ENCODE data around the gene DUSP8.

The DUSP8 gene

DNA sequence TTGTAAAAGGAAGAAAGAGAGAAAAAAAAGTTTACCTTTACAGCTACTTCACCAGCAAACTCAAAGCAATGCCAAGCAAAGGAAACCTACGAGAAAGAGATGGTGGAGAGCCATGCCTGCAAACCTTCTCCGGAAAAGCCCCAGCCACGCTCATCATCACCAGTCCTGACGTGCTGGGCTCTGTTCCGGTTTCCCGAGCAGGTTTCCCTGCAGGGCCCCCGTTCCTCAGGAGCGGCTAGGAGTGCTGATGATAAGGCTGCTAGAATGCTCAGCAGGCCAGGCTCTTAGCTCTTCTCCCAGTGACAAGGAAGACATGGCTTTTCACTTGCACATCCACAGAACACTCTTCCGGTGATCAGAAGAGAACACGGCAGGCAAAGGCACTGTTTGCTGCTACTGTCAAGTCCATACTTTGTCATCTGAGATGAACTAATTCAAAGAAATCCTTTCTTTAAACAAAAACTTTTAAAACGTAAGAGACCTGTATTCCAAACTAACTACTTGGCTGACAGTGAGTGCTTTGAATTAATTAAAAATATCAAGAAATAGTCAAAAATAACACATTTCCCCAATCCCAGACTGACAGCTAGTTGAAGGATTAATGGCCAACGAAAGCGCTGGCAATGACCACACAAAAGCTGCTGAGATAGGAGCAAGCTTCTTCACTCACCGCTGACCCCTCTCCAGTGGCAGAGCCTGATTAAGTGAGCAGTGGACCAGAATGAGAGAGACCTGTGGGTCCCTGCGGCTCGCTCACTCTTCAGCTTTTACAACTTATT lies 35.8 kb downstream of the DUSP8 start:
- DNase-seq (ENCODE audit: extremely low read depth in 1 of 2, low read depth in 1 of 2), result no peak

DNA sequence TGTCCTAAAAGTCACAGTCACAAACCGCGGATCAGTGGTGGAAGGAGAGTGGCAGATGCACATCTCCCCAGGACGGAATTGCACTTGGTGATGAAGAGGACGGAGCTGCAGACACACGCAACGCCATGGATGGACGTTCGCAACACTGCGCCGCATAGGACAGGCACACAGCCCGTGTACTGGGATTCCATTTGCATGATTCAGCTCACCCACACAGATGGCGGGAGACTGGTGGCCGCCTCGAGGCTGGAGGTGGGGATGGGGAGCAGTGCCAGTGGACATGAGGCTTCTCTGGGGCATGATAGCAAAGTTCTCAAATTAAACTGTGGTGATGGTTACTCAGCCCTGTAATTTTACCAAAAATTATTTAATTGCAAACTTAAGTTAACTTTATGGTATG lies 37.4 kb downstream of the DUSP8 start:
- DNase-seq (ENCODE audit: extremely low read depth in 1 of 2, low read depth in 1 of 2), result no peak

GRCh38 chr11:1534171-1534570 lies 37.9 kb downstream of the DUSP8 start:
- no peak for DNase-seq (ENCODE audit: extremely low read depth in 1 of 2, low read depth in 1 of 2)

DNA sequence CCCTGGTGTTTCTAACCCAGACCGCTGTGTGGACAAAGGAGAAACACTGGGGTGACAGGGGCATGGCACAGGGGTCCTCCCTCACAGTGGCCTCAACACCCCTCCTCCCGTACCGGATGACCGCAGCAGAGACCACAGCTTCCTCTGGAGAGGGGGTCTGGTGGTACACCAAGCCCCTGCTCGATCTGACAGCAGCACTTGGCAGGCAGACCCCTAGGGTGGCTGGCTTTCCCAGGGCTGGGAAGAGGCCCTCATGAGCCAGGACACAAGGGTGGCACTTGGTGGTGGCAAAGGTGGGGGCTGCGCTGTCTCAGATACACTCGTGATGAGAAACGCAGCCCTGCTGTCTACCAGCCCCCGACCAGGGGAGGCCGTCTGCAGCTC lies 38.7 kb downstream of the DUSP8 start:
- no peak for DNase-seq (ENCODE audit: extremely low read depth in 1 of 2, low read depth in 1 of 2)

- DNase-seq (ENCODE audit: extremely low read depth in 1 of 2, low read depth in 1 of 2), result no peak
Observed at GRCh38 chr11:1532606-1533341, 39.3 kb downstream of the DUSP8 start.

DNA sequence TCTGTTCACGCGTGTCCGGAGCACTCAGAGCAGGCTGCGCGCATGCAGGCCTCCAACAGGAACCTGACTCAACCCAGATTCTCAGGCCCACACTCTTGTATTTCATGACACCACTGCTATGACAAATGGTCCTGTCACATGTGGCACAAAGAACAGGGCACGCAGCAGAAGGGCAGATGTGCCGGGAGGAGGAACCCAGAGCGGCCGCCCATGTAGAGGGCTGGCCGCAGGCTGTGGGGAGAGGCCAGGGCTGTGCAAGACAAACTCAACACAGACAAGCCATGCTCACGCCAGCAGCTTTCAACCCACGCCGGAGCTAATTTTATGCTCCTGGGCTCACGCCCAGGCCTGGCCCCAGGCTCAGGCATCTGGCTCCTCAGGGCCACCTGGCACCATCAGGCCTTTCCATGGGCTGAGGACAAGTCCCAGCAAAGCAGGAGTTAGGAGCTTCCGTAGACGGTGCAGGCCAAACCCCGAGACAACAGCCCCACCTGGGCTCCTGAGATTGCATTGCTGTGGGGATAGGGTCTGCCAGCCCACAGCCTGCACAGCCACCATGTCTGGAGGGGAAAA lies 40.0 kb downstream of the DUSP8 start:
- DNase-seq (ENCODE audit: extremely low read depth in 1 of 2, low read depth in 1 of 2), result no peak

DNA sequence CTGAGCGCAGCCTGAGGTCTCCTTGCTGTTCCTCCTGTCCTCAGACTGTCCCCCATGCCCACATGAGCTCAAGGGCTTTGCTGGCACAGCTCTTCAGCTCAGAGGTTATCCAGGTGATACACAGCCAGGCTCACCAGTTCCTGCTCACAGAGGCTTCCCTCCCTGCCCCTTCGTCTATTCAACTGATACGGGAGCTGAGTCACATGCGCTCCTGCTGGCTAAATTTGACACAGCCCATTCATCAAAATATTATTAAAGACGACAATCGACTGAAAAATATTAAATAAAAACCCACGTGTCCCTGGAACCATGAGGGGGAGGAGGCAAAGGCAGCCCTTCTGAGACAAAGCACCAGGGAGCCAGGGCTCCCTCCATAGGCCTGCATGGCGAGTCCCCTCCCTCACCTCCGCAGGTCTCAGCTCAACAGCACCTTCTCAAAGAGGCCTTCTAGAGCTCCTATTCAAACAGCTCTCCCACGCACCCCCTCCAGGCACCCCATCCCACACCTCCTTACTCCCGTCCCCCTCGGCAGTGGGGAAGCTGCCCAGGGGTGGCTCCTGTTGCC lies 40.5 kb downstream of the DUSP8 start:
- no peak for DNase-seq (ENCODE audit: extremely low read depth in 1 of 2, low read depth in 1 of 2)

DNA sequence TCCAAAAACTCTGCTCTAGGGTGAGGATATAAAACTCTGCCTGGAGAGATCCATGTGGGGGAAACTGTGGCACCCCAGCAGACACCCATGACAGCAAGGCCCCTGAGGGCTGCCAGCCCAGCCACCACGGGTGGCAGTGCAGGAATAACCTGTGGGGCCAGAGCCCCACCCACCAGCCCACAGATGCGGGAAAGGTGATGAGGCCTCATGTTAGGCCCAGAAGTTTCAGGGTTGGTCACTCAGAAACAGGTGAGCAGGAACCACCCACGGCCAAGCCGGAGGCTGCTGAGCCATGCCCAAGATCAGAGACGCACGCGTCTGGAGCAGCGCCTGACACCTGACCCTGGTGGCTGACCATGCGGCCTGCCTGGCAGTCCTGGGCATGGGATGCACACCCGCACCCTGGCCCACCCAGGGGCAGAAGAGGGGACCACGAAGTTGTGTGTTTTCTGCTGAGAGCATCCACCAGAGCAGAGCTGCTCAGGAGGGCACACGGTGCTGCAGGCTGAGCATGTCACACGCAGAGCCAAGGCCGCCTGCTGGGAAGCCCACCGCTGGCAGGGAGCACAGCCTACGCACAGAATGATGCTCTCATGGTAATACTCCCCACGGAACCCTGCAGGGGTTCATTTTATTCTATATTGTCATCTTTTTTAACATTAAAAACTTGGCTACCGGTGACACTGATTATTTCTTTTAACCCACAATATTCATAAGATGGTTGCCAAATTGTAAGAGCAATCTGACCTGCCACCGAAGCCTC lies 41.2 kb downstream of the DUSP8 start:
- DNase-seq (ENCODE audit: extremely low read depth in 1 of 2, low read depth in 1 of 2), result no peak

- DNase-seq (ENCODE audit: extremely low read depth in 1 of 2, low read depth in 1 of 2), result no peak
Observed at GRCh38 chr11:1529774-1530173, 42.3 kb downstream of the DUSP8 start.

- no peak for DNase-seq (ENCODE audit: extremely low read depth in 1 of 2, low read depth in 1 of 2)
Observed at GRCh38 chr11:1529286-1529685, 42.8 kb downstream of the DUSP8 start.

- no peak for DNase-seq (ENCODE audit: extremely low read depth in 1 of 2, low read depth in 1 of 2)
Observed at GRCh38 chr11:1528710-1529109, 43.4 kb downstream of the DUSP8 start.

DNA sequence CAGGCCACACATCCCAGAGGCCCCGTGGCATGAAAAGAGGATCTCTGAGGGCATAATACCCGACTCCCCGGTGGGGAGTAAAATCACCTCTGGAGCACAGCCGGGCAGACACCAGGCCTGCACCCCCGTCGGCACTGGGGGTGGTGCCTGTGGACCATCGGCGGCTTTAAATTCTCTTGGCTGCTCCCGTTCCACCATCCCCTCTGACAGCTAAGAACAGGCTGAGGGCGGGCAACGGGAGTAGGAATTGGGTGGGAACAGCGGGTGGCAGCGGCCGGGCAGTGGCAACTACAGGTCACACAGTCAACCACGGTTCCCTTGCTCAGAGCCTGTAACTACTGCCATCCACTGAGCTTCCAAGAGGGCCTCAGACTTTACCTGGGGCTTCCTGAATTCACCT lies 45.3 kb downstream of the DUSP8 start:
- no peak for DNase-seq (ENCODE audit: extremely low read depth in 1 of 2, low read depth in 1 of 2)

DNA sequence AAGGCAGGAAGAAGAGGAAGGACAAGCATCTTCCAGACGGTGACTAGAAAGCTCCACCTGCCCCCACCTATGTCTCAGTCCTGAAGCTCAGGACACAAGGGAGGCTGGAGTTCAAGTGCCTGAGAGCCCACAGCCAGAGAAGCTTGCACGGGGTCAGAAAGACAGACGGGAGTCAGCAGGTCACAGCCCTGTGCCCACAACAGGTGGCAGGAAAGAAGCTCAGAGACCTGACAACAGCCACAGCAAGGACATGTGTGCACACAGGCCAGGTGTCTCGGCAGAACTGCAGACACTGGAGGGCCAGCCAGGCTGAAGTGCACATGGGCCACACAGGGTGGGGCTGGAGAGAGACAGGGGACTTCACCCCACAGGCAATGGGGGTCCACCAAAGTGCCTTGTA lies 48.3 kb downstream of the DUSP8 start:
- no peak for DNase-seq (ENCODE audit: extremely low read depth in 1 of 2, low read depth in 1 of 2)

- no peak for DNase-seq (ENCODE audit: extremely low read depth in 1 of 2, low read depth in 1 of 2)
Observed at GRCh38 chr11:1523077-1523476, 49.0 kb downstream of the DUSP8 start.

DNA sequence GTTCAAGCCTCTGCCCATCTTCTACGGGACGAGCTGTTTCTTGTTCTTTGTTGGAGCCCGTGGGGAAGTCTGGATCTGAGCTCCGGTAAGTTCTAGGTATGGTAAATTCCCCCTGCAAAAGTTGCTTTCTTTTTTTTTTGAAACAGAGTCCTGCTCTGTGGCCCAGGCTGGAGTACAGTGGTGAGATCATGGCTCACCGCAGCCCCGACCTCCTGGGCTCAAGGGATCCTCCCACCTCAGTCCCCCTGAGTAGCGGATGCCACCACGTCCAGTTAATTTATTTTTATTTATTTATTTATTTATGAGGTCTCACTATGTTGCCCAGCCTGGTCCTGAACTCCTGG lies 50.0 kb downstream of the DUSP8 start:
- DNase-seq (ENCODE audit: extremely low read depth in 1 of 2, low read depth in 1 of 2), result no peak

DNA sequence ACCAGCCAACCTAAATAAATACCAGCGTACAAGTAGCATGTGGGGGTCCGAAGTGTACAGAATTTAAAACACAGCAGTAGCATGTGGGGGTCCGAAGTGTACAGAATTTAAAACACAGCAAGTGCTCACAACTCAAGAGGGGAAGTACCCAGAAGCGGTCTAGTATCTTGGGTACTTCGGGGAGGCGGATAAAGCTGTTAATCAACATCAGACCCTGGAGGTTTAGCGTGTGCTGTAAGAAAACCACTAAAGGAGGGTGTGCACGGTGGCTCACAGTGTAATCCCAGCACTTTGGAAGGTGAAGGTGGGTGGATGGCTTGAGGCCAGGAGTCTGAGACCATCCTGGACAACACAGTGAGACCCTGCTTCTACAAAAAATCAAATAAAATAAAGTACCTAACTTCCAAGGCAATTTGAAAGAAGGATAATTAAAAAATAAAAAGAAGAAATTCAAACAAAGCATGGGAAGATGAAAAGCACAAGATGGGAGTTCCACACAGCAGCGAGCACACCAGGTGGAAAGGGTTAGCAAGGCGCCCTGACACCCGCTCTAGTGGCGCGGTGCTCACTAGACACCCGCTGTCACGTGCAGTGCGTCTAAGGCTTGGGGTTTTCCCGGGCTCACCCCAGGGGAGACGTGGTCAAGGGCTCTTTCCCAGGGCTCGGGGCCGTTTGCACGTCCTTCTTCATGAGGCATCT lies 50.5 kb downstream of the DUSP8 start:
- no peak for DNase-seq (ENCODE audit: extremely low read depth in 1 of 2, low read depth in 1 of 2)

- DNase-seq (ENCODE audit: extremely low read depth in 1 of 2, low read depth in 1 of 2), result no peak
Observed at GRCh38 chr11:1520663-1521267, 51.3 kb downstream of the DUSP8 start.

DNA sequence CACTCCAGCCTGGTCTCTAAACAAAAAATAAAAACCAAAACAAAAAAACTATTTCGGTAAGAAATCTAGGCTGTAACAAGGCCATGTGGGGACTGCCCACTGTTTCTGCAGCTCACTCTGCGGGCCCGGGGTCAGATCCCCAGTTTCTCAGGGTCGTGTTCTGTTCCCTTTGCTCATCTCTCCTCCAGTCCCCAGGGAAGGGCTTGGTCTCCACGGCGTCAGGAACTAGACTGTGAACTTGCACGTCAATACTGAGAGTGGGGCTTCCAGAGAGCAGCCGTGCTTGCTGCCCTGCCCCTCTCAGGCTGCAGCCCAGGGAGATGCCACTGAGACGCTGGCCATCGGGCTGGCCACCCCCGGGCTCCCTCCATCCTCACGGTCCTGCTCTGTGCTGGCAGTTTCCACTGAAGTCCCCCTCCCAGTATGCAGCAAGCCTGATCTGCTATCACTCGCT lies 51.8 kb downstream of the DUSP8 start:
- no peak for DNase-seq (ENCODE audit: extremely low read depth in 1 of 2, low read depth in 1 of 2)

DNA sequence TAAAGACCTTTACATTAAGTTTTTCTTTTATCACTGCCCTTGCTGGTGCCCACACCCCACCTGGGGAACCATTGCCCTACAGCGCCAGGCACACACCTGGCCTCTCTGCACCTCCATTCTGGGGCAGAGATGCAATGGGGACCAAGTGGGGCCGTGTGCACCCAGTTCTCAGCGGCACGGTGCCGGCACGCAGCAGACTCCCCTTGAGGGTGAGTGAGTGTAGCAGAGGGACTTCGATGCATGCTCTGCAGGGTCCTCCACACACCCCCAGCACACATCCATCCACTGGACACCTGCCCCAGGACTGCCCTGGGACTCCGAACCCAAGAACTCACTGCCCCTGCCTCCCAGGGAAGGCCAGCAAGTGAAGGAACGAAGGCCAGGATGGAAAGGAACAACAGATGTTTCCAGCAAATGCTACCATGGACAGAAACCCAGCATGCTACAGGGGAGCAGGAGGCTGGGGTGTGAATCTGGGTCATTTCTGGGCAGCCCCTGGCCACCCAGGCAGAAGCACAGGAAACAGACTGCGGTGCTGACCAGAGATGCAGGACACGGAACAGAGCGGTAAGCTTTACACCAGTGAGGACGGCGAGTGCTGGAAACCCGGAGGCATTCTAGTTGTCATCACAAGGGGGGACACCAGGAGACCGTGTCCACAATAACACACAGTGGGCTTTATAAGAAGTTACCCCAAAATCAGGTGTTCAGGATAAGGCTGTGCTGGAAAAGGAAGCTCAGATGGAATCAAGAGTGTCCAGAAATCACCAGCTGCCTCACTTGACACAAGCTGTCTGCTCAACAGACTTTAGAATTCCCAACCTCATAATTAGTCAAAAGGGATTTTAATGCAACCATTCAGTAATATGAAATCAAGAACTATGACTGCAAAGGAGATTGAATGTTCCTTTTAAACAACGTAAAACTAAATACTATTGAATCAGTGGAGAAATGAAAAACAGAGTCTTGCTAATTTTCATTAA lies 52.8 kb downstream of the DUSP8 start:
- no peak for DNase-seq (ENCODE audit: extremely low read depth in 1 of 2, low read depth in 1 of 2)

All from activated CD8-positive, alpha-beta memory T cell treated with anti-CD3 and anti-CD28 coated beads for 1 hour (primary cell).